Stimulated activated naive CD8-positive, alpha-beta T cell treated with anti-CD3 and anti-CD28 coated beads, Interleukin-15, amount 100 ng/mL, for 72 hours (primary cell): ENCODE results near the gene ELANE.

Source experiments
- ATAC-seq: fragments of 150-1000 bp; cut with Tn5 transposase; 2 replicates; pipeline ENCODE4 v1.10.0; 2021; ENCODE audit warnings: mild to moderate bottlenecking, moderate library complexity
- DNase-seq, 2 donors: peaks; one replicate each; pipeline ENCODE4 v3.0.0; 2021 to 2022
- H3K27ac Mint-ChIP-seq, 2 donors: one replicate each; pipeline ENCODE4 v1.8.0; 2022; ENCODE audit warnings: mild to moderate bottlenecking in 2 of 2, mixed read lengths in 2 of 2, moderate library complexity in 2 of 2
- H3K27me3 Mint-ChIP-seq: one replicate; pipeline ENCODE4 v1.8.0; 2022; ENCODE audit warnings: mixed read lengths
- H3K4me1 Mint-ChIP-seq: one replicate; pipeline ENCODE4 v1.8.0; 2022; ENCODE audit warnings: mild to moderate bottlenecking, mixed read lengths
- H3K4me3 Mint-ChIP-seq, 2 donors: one replicate each; pipeline ENCODE4 v1.8.0; 2022; ENCODE audit warnings: mild to moderate bottlenecking in 2 of 2, mixed read lengths in 2 of 2, moderate library complexity in 1 of 2
- H3K9me3 Mint-ChIP-seq, 2 donors: one replicate each; pipeline ENCODE4 v1.8.0; 2022; ENCODE audit warnings: mixed read lengths in 2 of 2

Gene ELANE

DNA sequence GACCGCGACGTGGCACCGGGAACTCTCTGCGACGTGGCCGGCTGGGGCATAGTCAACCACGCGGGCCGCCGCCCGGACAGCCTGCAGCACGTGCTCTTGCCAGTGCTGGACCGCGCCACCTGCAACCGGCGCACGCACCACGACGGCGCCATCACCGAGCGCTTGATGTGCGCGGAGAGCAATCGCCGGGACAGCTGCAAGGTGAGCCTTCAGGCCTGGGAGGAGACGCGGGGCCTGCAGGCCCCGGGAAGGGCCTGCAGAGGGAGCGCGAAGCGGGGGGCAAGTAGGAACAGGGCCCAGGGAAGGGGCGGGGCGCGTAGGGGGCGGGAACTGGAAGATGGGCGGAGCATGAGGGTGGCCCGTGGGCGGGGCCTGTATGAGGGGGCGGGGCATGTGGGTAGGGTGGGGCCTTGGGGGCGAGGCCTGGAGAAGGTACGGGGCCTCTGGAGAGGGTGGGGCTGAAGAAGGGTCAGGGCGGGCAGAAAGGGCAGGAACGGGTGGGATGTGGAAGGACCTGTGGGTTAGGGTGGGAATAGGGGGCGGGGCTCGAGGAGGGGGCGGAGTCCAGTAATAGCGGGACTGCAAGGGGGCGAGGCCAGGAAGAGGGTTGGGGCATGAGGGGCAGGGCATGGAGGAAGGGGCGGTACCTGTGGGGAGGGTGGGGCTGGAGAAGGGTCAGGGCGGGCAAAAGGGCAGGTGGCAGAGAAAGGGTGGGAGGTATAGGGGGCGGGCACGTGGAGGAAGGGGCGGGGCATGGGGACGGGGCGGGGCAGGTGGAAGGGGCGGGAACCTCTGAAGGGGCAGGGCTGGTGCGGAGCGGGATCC lies 9.9 kb downstream of the ELANE start:
- Mint-ChIP-seq H3K4me1 (peaks cover 30% of the 10 kb centered on the region), H3K4me3 (peak overlapping the region in 1 of 2 donors; percentile 71), H3K9me3 (no peaks in the 10 kb centered on the region), H3K27me3 (peaks cover 47% of the 10 kb centered on the region), H3K27ac (no peak overlapping the region)
- peak; percentile 42 for ATAC-seq
- DNase-seq, result peak; percentile 58 to 65

DNA sequence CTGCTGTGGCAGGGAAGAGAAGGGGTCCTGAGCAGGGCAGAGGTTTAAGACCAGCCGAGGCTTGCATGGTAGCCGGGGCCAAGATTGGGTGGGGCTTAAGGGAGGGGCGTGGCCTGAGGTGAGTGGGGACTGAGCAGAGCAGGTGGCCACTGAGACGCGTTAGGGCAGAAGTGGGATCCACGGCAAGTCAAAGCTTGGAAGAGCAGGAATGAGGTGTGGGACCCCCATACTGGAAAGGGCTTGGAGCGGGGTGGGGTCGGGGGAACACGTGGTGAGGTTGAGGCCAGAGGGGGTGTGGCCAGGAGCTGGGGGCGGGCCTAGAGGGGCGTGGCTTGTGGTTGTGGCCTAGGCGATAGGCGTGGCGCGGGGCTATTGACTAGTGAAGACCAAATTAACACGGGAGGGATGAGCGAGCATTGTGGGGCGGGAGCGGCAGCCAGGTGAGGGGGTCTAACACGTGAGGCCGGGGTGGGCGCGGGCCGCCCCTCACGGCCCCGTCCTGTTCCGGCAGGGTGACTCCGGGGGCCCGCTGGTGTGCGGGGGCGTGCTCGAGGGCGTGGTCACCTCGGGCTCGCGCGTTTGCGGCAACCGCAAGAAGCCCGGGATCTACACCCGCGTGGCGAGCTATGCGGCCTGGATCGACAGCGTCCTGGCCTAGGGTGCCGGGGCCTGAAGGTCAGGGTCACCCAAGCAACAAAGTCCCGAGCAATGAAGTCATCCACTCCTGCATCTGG lies 10.6 kb downstream of the ELANE start:
- Mint-ChIP-seq H3K4me1 (peaks cover 30% of the 10 kb centered on the region), H3K27me3 (peaks cover 42% of the 10 kb centered on the region), H3K27ac (no peak overlapping the region), H3K9me3 (no peaks in the 10 kb centered on the region), H3K4me3 (peak overlapping the region; percentile 57 to 78)
- DNase-seq (peak; percentile 80 to 82), ATAC-seq (peak; percentile 68)

DNA sequence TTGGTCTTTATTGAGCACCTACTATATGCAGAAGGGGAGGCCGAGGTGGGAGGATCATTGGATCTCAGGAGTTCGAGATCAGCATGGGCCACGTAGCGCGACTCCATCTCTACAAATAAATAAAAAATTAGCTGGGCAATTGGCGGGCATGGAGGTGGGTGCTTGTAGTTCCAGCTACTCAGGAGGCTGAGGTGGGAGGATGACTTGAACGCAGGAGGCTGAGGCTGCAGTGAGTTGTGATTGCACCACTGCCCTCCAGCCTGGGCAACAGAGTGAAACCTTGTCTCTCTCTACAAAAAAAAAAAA lies 11.2 kb downstream of the ELANE start:
- H3K27me3 Mint-ChIP-seq, result peaks cover 37% of the 10 kb centered on the region
- H3K27ac Mint-ChIP-seq, result no peak overlapping the region
- DNase-seq (no peak), ATAC-seq (no peak)
- H3K4me1 Mint-ChIP-seq, result peaks cover 30% of the 10 kb centered on the region
- H3K4me3 Mint-ChIP-seq, result peak overlapping the region; percentile 49 to 78
- no peaks in the 10 kb centered on the region for H3K9me3 Mint-ChIP-seq

DNA sequence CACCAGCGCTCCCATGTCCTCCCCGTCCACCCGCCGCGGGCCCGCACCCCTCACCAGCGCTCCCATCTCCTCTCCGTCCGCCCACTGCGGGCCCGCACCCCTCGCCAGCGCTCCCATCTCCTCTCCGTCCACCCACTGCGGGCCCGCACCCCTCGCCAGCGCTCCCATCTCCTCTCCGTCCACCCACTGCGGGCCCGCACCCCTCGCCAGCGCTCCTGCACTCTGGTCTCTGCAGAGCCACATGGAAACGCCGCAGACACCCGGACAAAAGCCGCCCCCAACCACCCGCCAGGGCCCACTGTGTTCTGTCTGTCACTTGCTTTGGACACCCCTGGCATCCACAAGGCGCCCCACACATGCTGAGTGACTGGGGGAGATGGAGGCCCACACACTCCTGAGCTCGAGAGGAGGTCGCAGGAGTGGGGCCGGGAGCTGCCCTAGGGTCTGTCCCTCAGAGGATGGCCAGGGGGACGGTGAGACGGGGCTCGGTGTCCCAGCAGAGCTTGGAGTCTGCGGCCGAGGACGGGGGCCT lies 14.7 kb downstream of the ELANE start:
- Mint-ChIP-seq H3K4me3 (no peak overlapping the region), H3K27ac (no peak overlapping the region), H3K27me3 (peaks cover 8% of the 10 kb centered on the region), H3K4me1 (peaks cover 21% of the 10 kb centered on the region), H3K9me3 (no peaks in the 10 kb centered on the region)
- DNase-seq (no peak), ATAC-seq (no peak)

DNA sequence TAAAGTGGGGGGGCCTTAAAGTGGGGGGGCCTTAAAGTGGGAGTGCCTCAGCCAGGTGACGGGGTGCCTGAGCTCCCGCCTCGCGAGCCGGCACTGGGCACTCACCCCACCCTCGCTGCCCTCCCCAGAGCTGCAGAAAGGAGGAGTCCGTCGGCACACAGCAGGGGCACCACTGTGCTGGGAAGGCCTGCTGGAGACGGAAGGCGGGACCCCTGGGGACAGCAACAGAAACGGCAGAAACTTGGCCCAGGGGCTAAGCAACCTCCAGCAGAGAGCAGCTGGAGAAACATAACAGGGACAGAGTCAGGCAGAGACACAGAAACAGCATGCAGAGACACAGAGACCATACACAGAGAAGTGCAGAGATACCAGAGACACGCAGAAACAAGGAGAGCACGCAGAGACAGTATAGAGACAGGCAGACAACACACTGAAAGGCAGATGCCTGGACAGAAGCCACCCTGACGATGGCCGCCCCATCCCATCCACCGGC lies 15.2 kb downstream of the ELANE start:
- H3K27me3 Mint-ChIP-seq, result peaks cover 8% of the 10 kb centered on the region
- ATAC-seq (no peak), DNase-seq (no peak)
- H3K4me3 Mint-ChIP-seq, result no peak overlapping the region
- no peaks in the 10 kb centered on the region for H3K9me3 Mint-ChIP-seq
- H3K4me1 Mint-ChIP-seq, result peaks cover 25% of the 10 kb centered on the region
- peak overlapping the region in 1 of 2 donors; percentile 47 for H3K27ac Mint-ChIP-seq

DNA sequence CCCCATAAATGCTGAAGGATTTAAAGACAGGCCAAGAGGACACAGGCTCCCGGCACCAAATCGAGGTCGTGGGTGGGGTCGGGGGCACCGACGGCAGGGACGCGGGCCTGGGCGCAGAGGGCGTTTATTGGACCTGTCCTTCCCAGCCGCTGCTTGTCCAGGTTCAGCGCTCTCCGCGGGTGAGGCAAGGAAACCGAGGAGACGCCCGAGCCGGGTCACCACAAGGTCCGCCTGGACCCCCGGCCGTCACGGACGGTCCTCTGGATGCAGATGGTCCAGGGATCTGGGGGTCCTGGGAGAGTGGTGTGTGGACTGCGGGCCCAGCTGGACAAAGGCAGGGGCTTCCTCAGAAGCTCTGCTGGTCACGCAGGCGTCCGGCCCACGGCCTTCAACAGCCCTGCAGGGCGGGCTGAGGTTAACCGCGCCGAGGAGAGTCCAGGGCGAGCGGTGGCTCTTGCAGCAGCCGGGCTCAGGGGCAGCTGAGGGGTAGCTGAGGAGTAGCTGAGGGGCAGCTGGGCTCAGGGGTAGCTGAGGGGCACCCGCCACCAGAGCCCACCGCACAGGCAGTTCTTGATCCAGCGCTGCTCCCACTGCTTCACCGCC lies 15.9 kb downstream of the ELANE start:
- H3K27ac Mint-ChIP-seq, result peak overlapping the region in 1 of 2 donors; percentile 19
- peaks cover 2% of the 10 kb centered on the region for H3K27me3 Mint-ChIP-seq
- ATAC-seq, result no peak
- H3K9me3 Mint-ChIP-seq, result no peaks in the 10 kb centered on the region
- no peak for DNase-seq
- H3K4me1 Mint-ChIP-seq, result peaks cover 23% of the 10 kb centered on the region
- H3K4me3 Mint-ChIP-seq, result no peak overlapping the region

DNA sequence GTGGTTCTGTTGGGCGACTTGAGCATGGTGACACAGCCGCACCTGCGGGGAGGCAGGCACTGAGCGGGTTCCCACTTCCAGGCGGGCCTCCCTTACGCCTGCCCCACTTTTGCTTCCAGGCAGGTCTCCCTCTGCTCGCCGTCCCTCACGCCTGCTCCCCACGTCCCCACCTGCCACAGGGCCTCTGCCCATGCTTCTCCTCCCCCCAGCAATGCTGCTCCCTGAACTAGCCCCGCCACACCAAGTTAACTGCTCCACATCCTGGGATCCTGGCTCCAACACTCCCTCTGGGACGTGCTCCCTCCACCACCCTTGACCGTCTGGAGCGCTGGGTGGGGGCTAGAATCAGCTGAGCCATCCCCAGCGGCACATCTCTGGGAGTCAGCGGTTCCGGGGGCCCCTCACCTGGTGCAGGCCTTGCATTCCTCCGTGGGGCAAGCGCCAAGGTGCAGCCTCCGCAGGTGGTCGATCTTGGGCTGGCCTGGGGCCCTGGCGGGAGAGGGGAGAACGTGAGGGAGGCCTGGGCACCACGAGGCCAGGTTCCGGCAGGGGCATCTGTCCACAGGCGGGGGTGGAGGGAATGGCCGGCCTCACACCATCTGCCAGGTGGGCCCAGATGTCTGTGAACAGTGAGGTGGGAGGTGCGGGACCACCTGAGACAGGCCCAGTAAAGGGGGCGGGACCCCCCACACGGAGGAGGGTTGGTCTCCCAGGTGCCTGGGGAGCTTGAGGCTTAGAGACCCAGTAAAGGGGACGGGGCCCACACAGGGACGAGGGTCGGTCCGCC lies 16.5 kb downstream of the ELANE start:
- no peak for ATAC-seq
- Mint-ChIP-seq H3K27me3 (no peaks in the 10 kb centered on the region), H3K4me3 (no peak overlapping the region), H3K9me3 (no peaks in the 10 kb centered on the region), H3K4me1 (peaks cover 16% of the 10 kb centered on the region), H3K27ac (peak overlapping the region in 1 of 2 donors; percentile 19)
- no peak for DNase-seq

DNA sequence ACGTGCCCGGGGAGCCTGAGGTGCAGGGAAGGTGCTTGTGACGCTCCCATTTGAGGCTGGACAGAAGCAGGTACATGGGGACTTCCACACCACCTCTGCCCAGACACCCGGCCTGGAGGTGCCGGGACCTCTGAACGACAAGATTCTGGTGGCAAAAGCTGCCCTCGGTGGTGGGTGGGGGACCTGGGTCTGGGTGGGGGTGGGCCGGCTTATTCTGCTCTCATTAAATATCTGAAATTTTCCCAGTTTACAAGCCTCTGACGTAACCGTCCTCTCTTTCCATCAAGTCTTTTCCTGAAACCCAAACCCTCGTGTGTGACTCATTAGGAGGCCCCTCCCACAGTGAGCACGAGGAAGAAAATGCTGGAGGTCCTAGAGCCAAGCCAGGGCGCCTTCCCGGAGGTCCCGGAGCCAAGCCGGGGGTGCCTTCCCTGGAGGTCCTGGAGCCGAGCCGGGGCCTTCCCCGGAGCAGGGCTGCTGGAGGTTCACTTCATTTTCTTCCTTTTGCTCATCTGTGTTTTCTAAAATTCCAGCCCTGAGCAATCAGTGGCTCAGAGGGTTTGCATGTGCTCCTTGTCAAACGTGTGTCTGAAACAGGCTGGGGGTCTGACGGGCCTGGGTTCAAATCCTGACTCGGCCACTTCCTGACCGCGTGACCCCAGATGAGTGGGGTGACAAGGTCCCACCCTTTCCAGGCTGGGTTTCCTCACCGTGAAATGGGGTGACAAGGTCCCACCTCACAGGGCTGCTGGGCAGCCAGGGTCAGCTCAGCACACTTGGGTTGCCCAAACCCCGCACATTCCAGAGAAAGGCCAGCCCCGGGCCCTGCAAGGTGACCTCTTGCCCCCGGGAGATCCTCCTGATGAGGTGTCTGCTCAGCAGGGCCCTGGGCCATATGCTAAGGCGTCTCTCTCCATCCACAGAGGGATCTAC lies 17.4 kb downstream of the ELANE start:
- H3K27me3 Mint-ChIP-seq, result no peaks in the 10 kb centered on the region
- ATAC-seq, result no peak
- no peak for DNase-seq
- H3K27ac Mint-ChIP-seq, result no peak overlapping the region
- no peaks in the 10 kb centered on the region for H3K9me3 Mint-ChIP-seq
- H3K4me3 Mint-ChIP-seq, result no peak overlapping the region
- H3K4me1 Mint-ChIP-seq, result peaks cover 12% of the 10 kb centered on the region

DNA sequence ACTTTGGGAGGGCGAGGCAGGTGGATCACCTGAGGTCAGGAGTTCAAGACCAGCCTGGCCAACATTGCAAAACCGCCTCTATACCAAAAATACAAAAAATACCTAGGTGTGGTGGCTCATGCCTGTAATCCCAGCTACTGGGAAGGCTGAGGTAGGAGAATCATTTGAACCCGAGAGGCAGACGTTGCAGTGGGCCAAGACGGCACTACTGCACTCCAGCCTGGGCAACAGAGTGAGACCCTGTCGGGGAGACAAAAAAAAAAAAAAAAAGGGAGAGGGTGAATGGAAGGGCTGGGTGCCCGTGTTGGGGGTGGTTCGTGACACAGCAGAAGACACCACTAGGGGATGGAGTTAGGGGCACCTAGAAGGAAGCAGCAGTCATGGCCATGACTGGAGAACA lies 18.2 kb downstream of the ELANE start:
- Mint-ChIP-seq H3K27ac (peak overlapping the region in 1 of 2 donors; percentile 51), H3K9me3 (no peaks in the 10 kb centered on the region), H3K4me1 (peaks cover 12% of the 10 kb centered on the region), H3K27me3 (no peaks in the 10 kb centered on the region), H3K4me3 (no peak overlapping the region)
- no peak for DNase-seq
- no peak for ATAC-seq

DNA sequence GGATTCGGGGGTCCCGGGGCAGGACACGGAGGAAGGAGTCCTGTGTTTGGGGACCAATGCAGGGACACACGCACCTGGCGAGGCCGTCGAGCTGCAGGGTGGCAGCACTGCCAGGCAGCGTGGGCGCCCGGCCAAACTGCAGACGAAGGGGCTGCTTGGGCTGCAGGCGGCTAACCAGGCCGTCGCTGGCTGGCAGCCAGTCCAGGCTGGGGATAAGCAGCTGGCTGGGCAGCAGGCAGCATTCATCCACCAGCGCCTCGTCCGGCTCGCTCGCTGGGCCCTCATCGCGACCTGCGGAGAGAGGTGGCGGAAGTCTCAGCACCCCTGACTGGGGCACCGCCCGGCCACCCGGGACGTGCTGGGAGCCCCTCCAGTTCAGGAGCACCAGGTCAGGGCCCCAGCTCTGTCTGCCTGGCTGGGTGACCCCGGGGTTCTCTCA lies 18.9 kb downstream of the ELANE start:
- Mint-ChIP-seq H3K27ac (no peak overlapping the region), H3K9me3 (no peaks in the 10 kb centered on the region)

DNA sequence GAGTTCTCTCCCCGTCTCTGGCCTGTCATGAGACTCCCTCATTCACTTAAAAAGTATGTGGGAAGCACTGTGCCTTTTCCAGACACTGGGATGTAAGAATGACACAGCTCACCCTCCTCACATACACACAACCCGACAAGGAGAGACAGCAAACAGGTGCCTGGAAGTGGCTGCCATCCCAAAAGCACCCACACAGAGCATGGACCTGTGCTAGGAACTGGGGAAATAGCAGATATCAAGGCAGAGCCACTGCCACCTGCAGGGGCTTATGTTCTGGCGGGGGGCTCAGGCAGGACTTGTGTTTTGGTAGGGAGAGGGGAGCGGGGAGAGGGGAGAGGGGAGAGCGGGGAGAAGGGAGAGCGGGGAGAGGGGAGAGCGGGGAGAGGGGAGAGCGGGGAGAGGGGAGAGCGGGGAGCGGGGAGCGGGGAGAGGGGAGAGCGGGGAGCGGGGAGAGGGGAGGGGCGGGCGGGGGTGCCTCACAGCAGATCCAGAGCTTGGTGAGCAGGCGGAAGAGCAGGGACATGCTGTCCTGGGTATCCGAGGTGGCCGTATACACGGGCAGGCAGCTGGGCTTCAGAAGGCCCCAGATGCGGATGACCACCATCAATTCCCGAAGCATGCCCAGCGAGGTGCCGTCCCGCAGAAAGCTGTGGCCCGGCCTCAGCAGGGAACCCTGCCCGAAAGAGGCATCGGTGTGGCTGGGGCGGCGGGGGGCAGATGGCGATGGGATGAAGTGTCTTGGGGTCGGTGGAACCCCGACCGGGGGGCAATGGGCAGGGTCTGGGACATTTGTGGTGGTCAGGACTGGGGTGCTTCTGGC lies 19.6 kb downstream of the ELANE start:
- ATAC-seq (no peak), DNase-seq (no peak)
- H3K27me3 Mint-ChIP-seq, result no peaks in the 10 kb centered on the region
- peak overlapping the region in 1 of 2 donors; percentile 59 for H3K27ac Mint-ChIP-seq
- no peaks in the 10 kb centered on the region for H3K9me3 Mint-ChIP-seq
- H3K4me3 Mint-ChIP-seq, result peak overlapping the region in 1 of 2 donors; percentile 77
- H3K4me1 Mint-ChIP-seq, result peaks cover 12% of the 10 kb centered on the region

More for the DNA sequence above, 18.9 kb downstream of the ELANE start:
- Mint-ChIP-seq H3K27me3 (no peaks in the 10 kb centered on the region), H3K4me3 (no peak overlapping the region), H3K4me1 (peaks cover 12% of the 10 kb centered on the region)
- DNase-seq (no peak), ATAC-seq (no peak)

DNA sequence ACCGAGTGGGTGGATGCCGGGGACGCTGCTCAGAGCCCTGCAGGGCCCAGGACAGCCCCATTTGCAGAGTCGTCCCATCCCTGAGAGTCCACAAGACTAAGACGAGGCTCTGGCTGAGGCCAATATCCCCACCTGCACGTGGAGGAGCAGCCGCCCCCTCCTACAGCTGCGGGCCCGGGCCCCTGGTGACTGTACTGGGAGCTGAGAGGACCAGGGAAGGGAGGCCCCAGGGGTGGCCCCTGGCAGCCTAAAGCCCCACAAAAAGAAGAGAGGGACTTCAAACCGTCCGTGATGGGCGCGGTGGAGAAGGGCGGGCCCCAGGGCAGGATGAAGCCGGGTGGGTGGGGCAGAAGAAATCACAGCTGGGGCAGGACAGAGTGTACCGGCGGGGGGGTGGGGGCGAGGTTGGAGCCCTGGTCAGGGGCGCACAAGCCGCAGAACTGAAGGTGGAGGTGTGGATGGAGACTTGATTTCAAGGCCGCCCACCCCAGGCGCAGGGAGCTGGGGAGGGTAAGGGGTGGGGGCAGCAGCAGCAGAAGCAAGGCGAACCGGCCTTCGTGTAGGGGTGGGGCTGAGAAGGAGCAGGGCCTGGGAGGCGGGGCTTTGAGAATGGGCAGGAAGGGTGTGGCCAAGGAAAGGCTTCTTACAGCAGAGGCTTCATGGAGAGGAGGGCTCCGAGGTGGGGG lies 20.3 kb downstream of the ELANE start:
- no peaks in the 10 kb centered on the region for H3K27me3 Mint-ChIP-seq
- ATAC-seq, result peak; percentile 85
- H3K9me3 Mint-ChIP-seq, result no peaks in the 10 kb centered on the region
- peak overlapping the region; percentile 39 to 77 for H3K4me3 Mint-ChIP-seq
- H3K4me1 Mint-ChIP-seq, result peaks cover 12% of the 10 kb centered on the region
- H3K27ac Mint-ChIP-seq, result peak overlapping the region in 1 of 2 donors; percentile 63
- peak; percentile 82 to 86 for DNase-seq

DNA sequence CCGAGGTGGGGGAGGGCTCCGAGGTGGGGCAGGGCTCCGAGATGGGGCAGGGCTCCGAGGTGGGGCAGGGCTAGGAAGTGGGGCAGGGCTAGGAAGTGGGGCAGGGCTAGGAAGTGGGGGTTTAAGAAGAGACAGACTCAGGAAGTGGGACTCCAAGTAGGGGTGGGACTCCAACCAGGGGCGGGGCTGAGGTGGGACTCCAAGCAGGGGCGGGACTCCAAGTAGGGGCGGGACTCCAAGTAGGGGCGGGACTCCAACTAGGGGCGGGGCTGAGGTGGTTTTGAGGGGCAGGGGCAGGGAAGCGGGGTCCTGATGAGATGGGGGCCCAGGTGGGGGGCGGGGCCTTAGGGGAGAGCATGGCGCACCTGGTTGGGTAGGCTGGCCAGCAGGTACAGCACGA lies 21.0 kb downstream of the ELANE start:
- H3K4me1 Mint-ChIP-seq, result peaks cover 12% of the 10 kb centered on the region
- ATAC-seq (peak; percentile 75), DNase-seq (peak; percentile 26 to 66)
- H3K27ac Mint-ChIP-seq, result no peak overlapping the region
- no peaks in the 10 kb centered on the region for H3K9me3 Mint-ChIP-seq
- no peaks in the 10 kb centered on the region for H3K27me3 Mint-ChIP-seq
- peak overlapping the region; percentile 23 to 65 for H3K4me3 Mint-ChIP-seq
